HG02943 (cell line): ENCODE data around the gene KRTAP2-4.
"Not testable (repeated sequence)": the region's sequence is repeated elsewhere in the genome, so short reads cannot be mapped to it uniquely, and the experiment has no call there.

Experiments used
- ATAC-seq: cut with Tn5 transposase; IDR thresholded peaks from one replicate; pipeline ENCODE4 v1.9.1; 2021; ENCODE audit warnings: mild to moderate bottlenecking, low read depth, moderate library complexity; ENCODE audit not compliant: unreplicated experiment

The KRTAP2-4 gene, protein sequence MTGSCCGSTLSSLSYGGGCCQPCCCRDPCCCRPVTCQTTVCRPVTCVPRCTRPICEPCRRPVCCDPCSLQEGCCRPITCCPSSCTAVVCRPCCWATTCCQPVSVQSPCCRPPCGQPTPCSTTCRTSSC

GRCh38 chr17:41065829-41066624, at the start of gene KRTAP2-4:
Gene KRTAP2-4, minus strand, starts transcription at chr17:41065879. Its CDS starts 34 bp downstream, at chr17:41065845.
- ATAC-seq, result no peak

DNA sequence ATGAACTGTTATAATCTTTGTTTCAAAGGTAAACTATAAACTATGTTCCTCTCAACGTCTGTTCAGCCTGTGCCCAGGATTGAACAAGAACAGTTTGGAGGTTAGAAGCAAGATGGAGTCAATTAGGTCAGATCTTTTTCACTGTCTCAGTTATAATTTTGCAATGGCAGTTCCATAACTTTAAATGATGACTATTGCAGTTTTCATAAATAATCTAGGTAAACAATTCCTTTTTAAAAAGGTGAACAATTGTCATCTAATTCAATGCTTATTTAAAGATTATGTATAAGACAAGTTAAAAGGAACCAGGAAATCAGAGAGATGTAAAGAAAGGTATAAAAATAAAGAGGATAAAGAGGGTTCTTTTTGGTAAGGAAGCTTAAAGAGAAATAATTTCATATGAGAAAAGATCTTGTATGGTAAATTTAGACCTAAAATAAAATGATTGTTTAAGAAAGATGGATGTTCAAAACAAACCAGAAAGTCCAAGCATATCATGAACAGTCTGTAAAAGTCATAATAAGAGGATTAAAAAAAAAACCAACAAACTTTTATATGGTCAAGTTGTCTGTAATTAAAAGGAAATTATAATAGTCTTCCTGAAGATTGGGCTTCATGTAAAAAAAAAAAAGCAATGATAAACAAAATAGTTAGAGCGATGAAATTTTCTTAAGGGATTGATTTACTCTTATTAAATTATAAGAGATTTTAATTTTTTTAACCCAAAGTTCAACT, 45.6 kb upstream of the KRTAP2-4 start:
- ATAC-seq, result no peak

GRCh38 chr17:41108728-41109386, 43.2 kb upstream of the KRTAP2-4 start:
- not testable (repeated sequence) for ATAC-seq

DNA sequence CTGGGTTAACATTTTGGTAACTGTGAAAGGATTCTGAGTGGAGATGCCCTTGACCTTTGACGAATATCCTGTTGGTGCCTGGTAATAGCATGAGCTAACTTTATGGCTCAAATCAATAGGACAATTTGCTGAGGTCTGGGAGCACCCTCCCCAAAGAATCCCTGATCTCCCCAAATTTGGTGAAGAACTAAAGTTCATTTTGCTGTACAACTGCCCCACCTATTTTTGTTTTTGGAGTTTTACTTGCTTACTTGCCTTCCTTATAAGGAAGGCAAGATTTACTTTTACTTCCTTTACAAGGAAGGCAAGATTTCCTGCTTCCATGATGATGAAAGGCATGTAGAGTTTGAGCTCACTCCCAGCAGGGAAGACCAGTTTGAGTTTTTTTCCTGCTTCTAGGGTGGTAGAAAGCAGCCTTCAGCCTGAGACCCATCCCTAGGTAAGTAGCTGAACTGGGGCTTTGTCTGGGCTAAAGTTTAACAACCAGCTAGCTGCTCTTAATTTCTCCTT, 42.3 kb upstream of the KRTAP2-4 start:
- no peak for ATAC-seq

DNA sequence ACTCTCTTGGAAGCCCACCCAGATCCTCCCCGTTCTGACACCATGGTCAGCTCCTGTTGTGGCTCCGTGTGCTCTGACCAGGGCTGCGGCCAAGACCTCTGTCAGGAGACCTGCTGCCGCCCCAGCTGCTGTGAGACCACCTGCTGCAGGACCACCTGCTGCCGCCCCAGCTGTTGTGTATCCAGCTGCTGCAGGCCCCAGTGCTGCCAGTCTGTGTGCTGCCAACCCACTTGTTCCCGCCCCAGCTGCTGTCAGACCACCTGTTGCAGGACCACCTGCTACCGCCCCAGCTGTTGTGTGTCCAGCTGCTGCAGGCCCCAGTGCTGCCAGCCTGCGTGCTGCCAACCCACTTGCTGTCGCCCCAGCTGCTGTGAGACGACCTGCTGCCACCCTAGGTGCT, 39.7 kb upstream of the KRTAP2-4 start, which contains the start of gene KRTAP4-9:
Gene KRTAP4-9, plus strand, starts transcription at position 43 of the 400 bp plus-strand sequence. Its CDS starts 0 bp downstream, at position 43.
- ATAC-seq, result not testable (repeated sequence)

DNA sequence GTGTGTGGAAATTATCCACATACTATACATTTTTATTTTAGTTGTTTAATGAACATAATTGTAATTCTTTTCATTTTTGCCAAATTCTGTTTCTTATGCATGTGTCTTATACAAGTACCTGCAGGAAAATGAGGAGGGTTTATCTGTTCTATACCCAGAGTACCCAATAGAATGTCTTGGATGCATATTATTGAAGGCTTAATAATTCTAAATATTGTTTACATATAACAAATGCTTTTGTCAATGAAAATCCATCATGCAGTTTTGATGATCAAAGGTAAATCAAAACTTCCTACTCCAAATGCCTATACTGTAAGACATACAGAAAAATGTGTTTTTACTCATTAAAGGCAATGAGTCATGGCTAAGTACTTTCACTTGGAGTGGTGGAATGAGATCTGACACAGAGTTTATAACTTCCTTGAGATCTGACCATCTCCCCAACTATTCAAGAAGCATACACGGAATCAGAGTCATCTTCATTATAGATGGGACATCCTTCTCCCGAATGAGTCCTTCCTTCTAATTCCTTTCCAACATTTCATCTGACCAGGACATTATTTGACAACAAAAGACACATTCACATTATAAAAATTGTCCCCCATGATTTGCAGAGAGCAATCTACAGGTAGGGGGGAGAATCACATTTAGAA, 38.8 kb upstream of the KRTAP2-4 start:
- not testable (repeated sequence) for ATAC-seq

GRCh38 chr17:41103896-41104295, 38.2 kb upstream of the KRTAP2-4 start:
- no peak for ATAC-seq

GRCh38 chr17:41101586-41102259, 36.0 kb upstream of the KRTAP2-4 start, which contains the start of gene KRTAP4-16:
Gene KRTAP4-16, minus strand, starts transcription at chr17:41102209. Its CDS starts 0 bp downstream, at chr17:41102209.
- no peak for ATAC-seq

DNA sequence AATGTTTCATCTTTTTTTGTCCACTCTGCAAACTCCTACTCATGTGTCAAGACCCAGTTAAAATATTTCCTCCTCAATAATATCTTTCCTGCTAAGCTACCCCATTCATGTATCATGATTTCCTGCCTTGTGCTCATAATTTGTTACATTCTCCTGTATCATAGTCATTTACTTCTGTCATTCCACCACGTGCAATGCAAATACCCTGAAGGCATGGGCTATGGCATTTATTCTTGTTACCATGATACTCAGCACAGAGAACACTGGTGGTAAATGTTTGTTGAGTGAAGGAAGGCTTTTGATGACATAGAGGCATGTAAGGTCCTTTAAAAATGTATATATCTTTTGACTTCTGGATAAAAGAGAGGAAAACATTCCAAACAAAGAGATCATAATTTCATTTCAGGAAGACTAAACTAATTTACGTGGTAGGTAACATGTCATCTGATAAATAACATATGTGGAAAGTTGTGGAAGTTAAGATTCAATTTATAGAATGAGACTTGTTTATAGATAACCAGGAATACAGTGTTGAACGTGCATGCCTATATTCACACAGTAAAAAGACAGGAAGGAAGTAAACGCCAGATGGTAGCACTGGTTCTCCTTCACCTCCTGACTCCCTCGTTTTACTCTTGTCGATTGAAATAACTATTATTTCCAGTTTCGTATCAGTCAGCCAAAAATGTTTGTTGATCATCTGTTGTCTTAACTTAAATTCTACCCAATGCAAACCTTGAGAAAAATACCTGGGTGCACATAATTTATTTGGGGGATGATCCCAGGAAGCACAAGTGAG, 34.2 kb upstream of the KRTAP2-4 start:
- not testable (repeated sequence) for ATAC-seq

DNA sequence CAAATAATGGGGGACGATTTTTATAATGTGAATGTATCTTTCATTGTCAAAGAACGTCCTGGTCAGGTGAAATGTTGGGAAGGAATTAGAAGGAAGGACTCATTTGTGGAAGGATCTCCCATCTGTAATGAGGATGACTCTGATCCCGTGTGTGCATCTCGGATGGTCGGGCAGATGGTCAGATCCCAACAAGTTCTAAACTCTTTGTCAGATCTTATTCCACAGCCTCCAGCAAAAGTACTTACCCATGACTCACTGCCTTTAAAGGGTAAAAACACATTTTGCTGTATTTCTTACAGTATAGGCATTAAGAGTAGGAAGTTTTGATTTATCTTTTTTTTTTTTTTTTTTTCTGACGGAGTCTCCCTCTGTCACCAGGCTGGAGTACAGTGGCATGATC, 32.8 kb upstream of the KRTAP2-4 start:
- ATAC-seq, result no peak

GRCh38 chr17:41098042-41098441, 32.4 kb upstream of the KRTAP2-4 start, which contains the start of gene KRTAP4-8:
Gene KRTAP4-8, minus strand, starts transcription at chr17:41098142. Its CDS starts 58 bp downstream, at chr17:41098084.
- ATAC-seq, result no peak

DNA sequence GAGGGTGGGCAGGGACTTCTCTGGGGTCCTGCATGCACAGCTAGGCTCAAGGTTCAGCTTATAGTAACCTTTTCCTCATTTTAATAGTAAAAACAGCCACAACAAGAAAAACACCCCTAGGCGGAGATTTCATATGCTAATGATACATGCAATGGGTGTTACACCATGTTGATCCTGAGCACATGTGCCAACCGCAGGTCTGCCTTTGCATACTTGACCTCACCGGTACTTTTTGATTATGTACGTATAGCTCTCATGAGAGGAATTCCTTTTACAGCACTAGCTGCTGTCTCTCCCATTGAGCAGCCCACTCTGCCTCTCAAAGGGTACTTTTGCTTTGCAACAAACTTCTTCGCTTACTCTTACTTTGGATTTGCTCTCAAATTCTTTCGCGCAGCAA, 30.4 kb upstream of the KRTAP2-4 start:
- ATAC-seq, result no peak

DNA sequence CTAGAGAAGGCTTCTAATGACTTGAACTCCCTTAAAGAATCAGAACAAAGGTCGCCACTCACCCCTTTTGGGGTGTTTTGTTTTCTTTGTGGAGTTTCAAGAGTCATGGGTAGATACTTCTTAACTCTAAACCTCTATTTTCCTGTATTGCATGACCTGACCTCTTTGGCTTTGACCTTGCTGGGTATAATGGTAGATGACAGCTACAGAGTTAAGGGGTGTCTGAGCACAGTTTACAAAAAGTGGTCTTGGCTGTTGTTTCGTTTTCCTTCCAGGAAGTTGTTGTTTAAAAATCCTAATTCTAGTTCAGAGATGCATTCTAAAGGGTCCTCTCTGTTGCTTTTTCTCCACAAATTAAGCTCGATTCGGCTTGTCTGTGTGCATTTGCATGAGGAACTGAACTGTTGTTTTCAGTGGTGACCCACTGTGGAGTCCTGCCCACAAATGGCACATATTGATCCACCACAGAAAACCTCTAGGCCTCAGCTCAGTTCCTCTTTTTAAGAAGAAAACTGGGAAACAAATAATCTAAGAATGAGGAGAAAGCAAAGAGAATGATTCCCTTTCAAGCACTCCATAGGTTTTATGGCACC, 23.2 kb upstream of the KRTAP2-4 start:
- not testable (repeated sequence) for ATAC-seq

GRCh38 chr17:41084100-41084856, 18.6 kb upstream of the KRTAP2-4 start, which contains the start of gene KRTAP4-7:
Gene KRTAP4-7, plus strand, starts transcription at chr17:41084150. Its CDS starts 57 bp downstream, at chr17:41084207.
- not testable (repeated sequence) for ATAC-seq

DNA sequence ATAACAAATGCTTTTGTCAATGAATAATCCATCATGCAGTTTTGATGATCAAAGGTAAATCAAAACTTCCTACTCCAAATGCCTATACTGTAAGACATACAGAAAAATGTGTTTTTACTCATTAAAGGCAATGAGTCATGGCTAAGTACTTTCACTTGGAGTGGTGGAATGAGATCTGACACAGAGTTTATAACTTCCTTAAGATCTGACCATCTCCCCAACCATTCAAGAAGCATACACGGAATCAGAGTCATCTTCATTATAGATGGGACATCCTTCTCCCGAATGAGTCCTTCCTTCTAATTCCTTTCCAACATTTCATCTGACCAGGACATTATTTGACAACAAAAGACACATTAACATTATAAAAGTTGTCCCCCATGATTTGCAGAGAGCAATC, 17.7 kb upstream of the KRTAP2-4 start:
- not testable (repeated sequence) for ATAC-seq

DNA sequence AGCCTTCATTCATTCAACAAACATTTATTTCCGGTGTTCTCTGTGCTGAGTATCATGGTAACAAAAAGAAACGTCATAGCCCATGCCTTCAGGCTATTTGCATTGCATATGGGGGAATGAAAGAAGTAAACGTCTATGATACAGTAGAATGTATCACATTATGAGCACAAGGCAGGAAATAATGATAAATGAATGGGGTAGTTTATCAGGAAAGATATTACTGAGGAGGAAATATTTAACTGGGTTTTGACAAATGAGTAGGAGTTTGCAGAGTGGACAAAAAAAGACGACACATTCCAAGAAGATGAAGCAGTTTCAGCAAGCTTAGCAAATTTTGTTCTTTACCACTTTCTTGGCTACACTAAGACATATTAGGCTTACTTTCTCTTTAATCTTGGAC, 16.9 kb upstream of the KRTAP2-4 start:
- ATAC-seq, result no peak

GRCh38 chr17:41076788-41077187, 11.1 kb upstream of the KRTAP2-4 start:
- ATAC-seq, result no peak
